Trophoblast cell (in vitro differentiated cells and primary cell): ENCODE results near the gene LRP1.

ENCODE experiments used
- DNase-seq, 2 donors: peaks; one replicate each; pipeline ENCODE4 v3.0.0-alpha.2; 2016
- H2AFZ ChIP-seq: 2 replicates; pipeline ENCODE4 v1.6.1; 2013; ENCODE audit warnings: low read length, moderate library complexity, mild to moderate bottlenecking; ENCODE audit not compliant: insufficient read depth, poor library complexity
- H2AK5ac ChIP-seq: 2 replicates; pipeline ENCODE4 v1.6.1; 2013; ENCODE audit warnings: mild to moderate bottlenecking, low read length
- H2BK120ac ChIP-seq: 2 replicates; pipeline ENCODE4 v1.6.1; 2013; ENCODE audit warnings: low read length, mild to moderate bottlenecking, moderate library complexity; ENCODE audit not compliant: insufficient read depth, poor library complexity
- H2BK12ac ChIP-seq: 2 replicates; pipeline ENCODE4 v1.6.1; 2013; ENCODE audit warnings: mild to moderate bottlenecking, low read length, moderate library complexity
- H2BK5ac ChIP-seq: 2 replicates; pipeline ENCODE4 v1.6.1; 2013; ENCODE audit warnings: low read length, low read depth, moderate library complexity, mild to moderate bottlenecking; ENCODE audit not compliant: poor library complexity
- H3K14ac ChIP-seq: 2 replicates; pipeline ENCODE4 v1.6.1; 2013; ENCODE audit warnings: mild to moderate bottlenecking, low read length
- H3K18ac ChIP-seq: 2 replicates; pipeline ENCODE4 v1.6.1; 2013; ENCODE audit warnings: mild to moderate bottlenecking, low read length
- H3K23ac ChIP-seq: 2 replicates; pipeline ENCODE4 v1.6.1; 2013; ENCODE audit warnings: low read length
- H3K27ac ChIP-seq: 2 replicates; pipeline ENCODE4 v1.5.1; 2013; ENCODE audit warnings: low read depth, mild to moderate bottlenecking, inconsistent platforms, low read length, moderate library complexity
- H3K27me3 ChIP-seq: 2 replicates; pipeline ENCODE4 v1.6.1; 2013; ENCODE audit warnings: inconsistent platforms, mild to moderate bottlenecking, low read length, moderate library complexity; ENCODE audit not compliant: insufficient read depth
- H3K36me3 ChIP-seq, 2 experiments: 1 replicate in 1 of 2; 2 replicates in 1 of 2; pipeline ENCODE4 v1.6.1; 2013; ENCODE audit warnings: low read length in 2 of 2, mild to moderate bottlenecking in 2 of 2, moderate library complexity in 1 of 2; ENCODE audit not compliant: insufficient read depth in 2 of 2, control insufficient read depth in 1 of 2
- H3K4ac ChIP-seq: 2 replicates; pipeline ENCODE4 v1.6.1; 2013; ENCODE audit warnings: low read depth, mild to moderate bottlenecking, low read length, moderate library complexity
- H3K4me1 ChIP-seq, 2 experiments: 1 replicate in 1 of 2; 2 replicates in 1 of 2; pipeline ENCODE4 v1.6.1; 2013; ENCODE audit warnings: low read length in 2 of 2, mild to moderate bottlenecking in 2 of 2, moderate library complexity in 1 of 2; ENCODE audit not compliant: insufficient read depth in 2 of 2, control insufficient read depth in 1 of 2
- H3K4me2 ChIP-seq: 2 replicates; pipeline ENCODE4 v1.6.1; 2013; ENCODE audit warnings: inconsistent platforms, mild to moderate bottlenecking, low read length, moderate library complexity
- H3K4me3 ChIP-seq: 2 replicates; pipeline ENCODE4 v1.5.1; 2013; ENCODE audit warnings: mild to moderate bottlenecking, low read depth, low read length, inconsistent platforms
- H3K79me1 ChIP-seq: one replicate; pipeline ENCODE4 v1.6.1; 2013; ENCODE audit warnings: low read length
- H3K79me2 ChIP-seq: 2 replicates; pipeline ENCODE4 v1.6.1; 2013; ENCODE audit warnings: low read length, mild to moderate bottlenecking; ENCODE audit not compliant: control insufficient read depth, insufficient read depth, poor library complexity
- H3K9ac ChIP-seq: 2 replicates; pipeline ENCODE4 v1.6.1; 2013; ENCODE audit warnings: mild to moderate bottlenecking, low read length
- H3K9me3 ChIP-seq: 2 replicates; pipeline ENCODE4 v1.6.1; 2013; ENCODE audit warnings: low read depth, mild to moderate bottlenecking, control low read depth, inconsistent platforms, low read length; ENCODE audit not compliant: insufficient read depth
- H4K12ac ChIP-seq: 2 replicates; pipeline ENCODE4 v1.6.1; 2013; ENCODE audit warnings: low read depth, mild to moderate bottlenecking, low read length, moderate library complexity
- H4K8ac ChIP-seq: 2 replicates; pipeline ENCODE4 v1.6.1; 2013; ENCODE audit warnings: low read depth, mild to moderate bottlenecking, low read length, moderate library complexity
- H4K91ac ChIP-seq: one replicate; pipeline ENCODE4 v1.6.1; 2013; ENCODE audit warnings: low read depth, mild to moderate bottlenecking, low read length, moderate library complexity
- WGBS: extraction: QIAGEN DNeasy Blood & Tissue Kit; methylation state at CpG from one replicate; pipeline ENCODE4 v1.1.7; 2013; ENCODE audit warnings: missing lambda C conversion rate; ENCODE audit not compliant: insufficient read length, insufficient coverage; ENCODE audit errors: extremely low coverage; 5-methylcytosine and 5-hydroxymethylcytosine counted together

LRP1 gene

GRCh38 chr12:57153415-57153997 lies 25.2 kb downstream of the LRP1 start:
- H3K27ac ChIP-seq, result no peak overlapping the region
- H4K91ac ChIP-seq, result no peak overlapping the region
- no CpG with 5 or more reads among the region's 1 CpG for WGBS
- no peak overlapping the region for H3K4me3 ChIP-seq
- no peak overlapping the region for H2BK5ac ChIP-seq
- no peak overlapping the region for H3K18ac ChIP-seq
- H3K9ac ChIP-seq, result no peak overlapping the region
- no peak overlapping the region for H2BK120ac ChIP-seq
- no peak overlapping the region for H3K4ac ChIP-seq
- H3K14ac ChIP-seq, result no peak overlapping the region
- H2AK5ac ChIP-seq, result no peak overlapping the region
- no peak for DNase-seq
- peaks cover 73 to 79% of the 10 kb centered on the region in 2 experiments for H3K36me3 ChIP-seq
- no peaks in the 10 kb centered on the region for H3K79me2 ChIP-seq
- H3K9me3 ChIP-seq, result peaks cover 1% of the 10 kb centered on the region
- no peak overlapping the region for H4K8ac ChIP-seq
- H3K27me3 ChIP-seq, result no peaks in the 10 kb centered on the region
- no peak overlapping the region for H2BK12ac ChIP-seq
- H3K23ac ChIP-seq, result no peak overlapping the region
- no peak overlapping the region for H3K4me2 ChIP-seq
- no peak overlapping the region for H4K12ac ChIP-seq
- H3K79me1 ChIP-seq, result no peaks in the 10 kb centered on the region
- H2AFZ ChIP-seq, result no peak overlapping the region
- H3K4me1 ChIP-seq, result peaks cover 2 to 4% of the 10 kb centered on the region in 2 experiments

- Histone ChIP-seq H3K27ac (no peak overlapping the region), H4K91ac (no peak overlapping the region), H3K9ac (no peak overlapping the region), H2BK12ac (no peak overlapping the region), H3K27me3 (no peaks in the 10 kb centered on the region), H2AFZ (no peak overlapping the region), H3K23ac (no peak overlapping the region), H3K9me3 (peaks cover 1% of the 10 kb centered on the region), H3K79me2 (no peaks in the 10 kb centered on the region), H3K4me3 (no peak overlapping the region), H4K12ac (no peak overlapping the region), H2AK5ac (no peak overlapping the region), H2BK120ac (no peak overlapping the region), H3K4ac (no peak overlapping the region), H3K14ac (no peak overlapping the region), H3K4me2 (no peak overlapping the region), H3K79me1 (no peaks in the 10 kb centered on the region), H2BK5ac (no peak overlapping the region), H3K4me1 (peaks cover under 1% of the 10 kb centered on the region in 2 experiments), H4K8ac (no peak overlapping the region), H3K36me3 (peaks cover 74 to 83% of the 10 kb centered on the region in 2 experiments), H3K18ac (no peak overlapping the region)
- no CpG with 5 or more reads among the region's 6 CpGs for WGBS
- no peak for DNase-seq
These were observed 25.8 kb downstream of the LRP1 start for GRCh38 chr12:57154076-57154475.

GRCh38 chr12:57154804-57155434 lies 26.6 kb downstream of the LRP1 start:
- Histone ChIP-seq H4K8ac (no peak overlapping the region), H3K9ac (no peak overlapping the region), H3K4me3 (no peak overlapping the region), H3K27me3 (no peaks in the 10 kb centered on the region), H2AFZ (no peak overlapping the region), H3K27ac (no peak overlapping the region), H3K4ac (no peak overlapping the region), H3K79me1 (no peaks in the 10 kb centered on the region), H3K4me1 (no peaks in the 10 kb centered on the region), H3K79me2 (no peaks in the 10 kb centered on the region), H4K91ac (no peak overlapping the region), H2BK12ac (no peak overlapping the region), H3K23ac (no peak overlapping the region), H3K9me3 (peaks cover 1% of the 10 kb centered on the region), H3K18ac (no peak overlapping the region), H2AK5ac (no peak overlapping the region), H2BK120ac (no peak overlapping the region), H3K14ac (no peak overlapping the region), H3K36me3 (peaks cover 73 to 82% of the 10 kb centered on the region in 2 experiments), H3K4me2 (no peak overlapping the region), H2BK5ac (no peak overlapping the region), H4K12ac (no peak overlapping the region)
- no CpG with 5 or more reads among the region's 5 CpGs for WGBS
- no peak for DNase-seq

- no CpG with 5 or more reads among the region's 16 CpGs for WGBS
- no peak overlapping the region for H2AK5ac ChIP-seq
These were observed 28.6 kb downstream of the LRP1 start for GRCh38 chr12:57156701-57157403.

More at GRCh38 chr12:57156701-57157403, 28.6 kb downstream of the LRP1 start:
- Histone ChIP-seq H2BK120ac (no peak overlapping the region), H4K91ac (no peak overlapping the region), H4K8ac (no peak overlapping the region), H3K9me3 (peaks cover 1% of the 10 kb centered on the region), H2AFZ (no peak overlapping the region), H3K4me3 (no peak overlapping the region), H3K27ac (no peak overlapping the region), H3K79me1 (no peaks in the 10 kb centered on the region), H3K18ac (no peak overlapping the region), H3K4ac (no peak overlapping the region), H3K79me2 (no peaks in the 10 kb centered on the region), H3K36me3 (peaks cover 79 to 87% of the 10 kb centered on the region in 2 experiments), H2BK12ac (no peak overlapping the region), H3K4me2 (no peak overlapping the region), H3K27me3 (no peaks in the 10 kb centered on the region), H3K4me1 (no peaks in the 10 kb centered on the region), H3K23ac (no peak overlapping the region), H3K14ac (no peak overlapping the region), H2BK5ac (no peak overlapping the region), H4K12ac (no peak overlapping the region), H3K9ac (no peak overlapping the region)
- DNase-seq, result no peak
